Measurements from ENCODE around the gene TOR1AIP2.

The TOR1AIP2 gene

DNA sequence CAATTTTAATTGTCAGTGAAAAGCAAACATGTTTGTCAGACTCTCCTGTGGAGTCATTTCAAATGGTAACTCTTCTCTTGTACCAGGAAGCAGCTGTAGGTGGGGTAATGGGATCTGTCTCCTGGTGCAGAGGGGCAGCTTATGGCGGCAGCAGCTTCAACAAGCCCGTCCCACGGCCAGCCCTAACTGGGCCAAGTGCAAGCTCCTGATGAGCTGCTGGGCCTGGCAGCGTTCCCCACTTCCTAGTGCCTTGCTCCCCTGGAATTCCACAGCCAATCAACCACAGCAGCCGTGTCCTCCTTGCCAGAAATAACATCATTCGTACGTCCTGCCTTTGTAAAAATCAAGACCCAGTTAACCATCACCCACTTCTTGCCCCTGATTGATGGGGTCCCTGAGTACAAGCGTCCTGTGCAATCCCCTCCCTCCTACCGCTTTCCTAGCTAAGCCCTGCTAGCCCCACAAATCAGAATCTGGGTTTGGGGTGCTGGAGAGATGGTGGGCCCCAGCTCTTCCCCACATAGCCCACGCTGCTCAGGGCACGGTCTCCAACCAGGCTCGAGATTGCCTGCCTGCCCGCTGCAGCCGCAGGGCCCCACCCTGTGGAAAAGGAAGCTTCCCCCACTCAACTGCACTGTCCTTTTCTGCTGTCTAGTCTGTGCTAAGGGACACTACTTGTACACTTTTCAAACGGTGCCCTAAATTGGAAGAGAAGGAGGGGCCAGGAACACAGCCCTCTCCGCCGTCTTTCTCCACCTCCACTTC, 61.2 kb downstream of the TOR1AIP2 start:
- DNase-seq (ENCODE audit: low read depth) = peak; percentile 21
- no peak overlapping the region for H3K4me3 ChIP-seq (ENCODE audit: control insufficient read depth, low read depth, low read length)

DNA sequence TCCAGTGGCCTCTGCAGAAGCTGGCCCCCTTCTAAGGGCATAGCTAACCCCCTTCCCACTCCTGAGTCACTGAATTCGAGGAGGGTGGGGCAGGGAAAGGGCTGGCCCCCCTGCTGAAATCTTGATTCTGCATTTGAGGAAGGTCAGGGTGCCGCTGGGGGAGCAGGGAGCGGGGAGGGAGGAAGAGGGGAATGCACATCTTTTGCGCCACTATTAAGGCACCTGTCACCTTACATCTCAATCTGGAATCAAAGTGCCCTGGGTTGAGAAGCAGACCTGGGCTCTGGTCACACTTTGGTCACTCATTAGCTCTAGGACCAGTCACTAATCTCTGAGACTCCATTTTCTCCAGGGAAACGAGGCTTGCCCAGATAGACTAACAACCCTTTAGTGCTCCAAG, 62.0 kb downstream of the TOR1AIP2 start:
- DNase-seq (ENCODE audit: low read depth) = no peak
- H3K4me3 ChIP-seq (ENCODE audit: control insufficient read depth, low read depth, low read length) = peak overlapping the region; percentile 52
- TF ChIP-seq, protein P1, sequence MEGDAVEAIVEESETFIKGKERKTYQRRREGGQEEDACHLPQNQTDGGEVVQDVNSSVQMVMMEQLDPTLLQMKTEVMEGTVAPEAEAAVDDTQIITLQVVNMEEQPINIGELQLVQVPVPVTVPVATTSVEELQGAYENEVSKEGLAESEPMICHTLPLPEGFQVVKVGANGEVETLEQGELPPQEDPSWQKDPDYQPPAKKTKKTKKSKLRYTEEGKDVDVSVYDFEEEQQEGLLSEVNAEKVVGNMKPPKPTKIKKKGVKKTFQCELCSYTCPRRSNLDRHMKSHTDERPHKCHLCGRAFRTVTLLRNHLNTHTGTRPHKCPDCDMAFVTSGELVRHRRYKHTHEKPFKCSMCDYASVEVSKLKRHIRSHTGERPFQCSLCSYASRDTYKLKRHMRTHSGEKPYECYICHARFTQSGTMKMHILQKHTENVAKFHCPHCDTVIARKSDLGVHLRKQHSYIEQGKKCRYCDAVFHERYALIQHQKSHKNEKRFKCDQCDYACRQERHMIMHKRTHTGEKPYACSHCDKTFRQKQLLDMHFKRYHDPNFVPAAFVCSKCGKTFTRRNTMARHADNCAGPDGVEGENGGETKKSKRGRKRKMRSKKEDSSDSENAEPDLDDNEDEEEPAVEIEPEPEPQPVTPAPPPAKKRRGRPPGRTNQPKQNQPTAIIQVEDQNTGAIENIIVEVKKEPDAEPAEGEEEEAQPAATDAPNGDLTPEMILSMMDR (conservative IDR thresholded peaks at IDR 0.05; ENCODE audit: control insufficient read depth, insufficient read depth, low read depth, low read length) = no peak

More for the DNA sequence above, 61.2 kb downstream of the TOR1AIP2 start:
- TF ChIP-seq, protein P1 (conservative IDR thresholded peaks at IDR 0.05; ENCODE audit: control insufficient read depth, insufficient read depth, low read depth, low read length) = no peak

DNA sequence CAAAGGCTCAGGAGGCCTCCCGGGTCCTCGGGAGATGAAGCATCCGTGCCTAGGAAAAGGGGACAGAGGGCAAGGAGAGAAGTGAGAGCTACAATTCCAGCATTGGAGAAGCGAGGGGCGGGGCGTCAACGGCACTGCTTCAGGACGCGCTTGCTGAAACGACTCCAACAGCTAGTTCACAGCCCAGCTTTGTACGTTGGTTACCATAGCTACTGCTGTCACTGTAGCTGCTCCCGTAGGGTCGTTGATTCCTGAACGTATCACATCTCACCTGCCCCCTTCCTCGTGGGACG, 63.1 kb downstream of the TOR1AIP2 start:
- DNase-seq (ENCODE audit: low read depth) = no peak

DNA sequence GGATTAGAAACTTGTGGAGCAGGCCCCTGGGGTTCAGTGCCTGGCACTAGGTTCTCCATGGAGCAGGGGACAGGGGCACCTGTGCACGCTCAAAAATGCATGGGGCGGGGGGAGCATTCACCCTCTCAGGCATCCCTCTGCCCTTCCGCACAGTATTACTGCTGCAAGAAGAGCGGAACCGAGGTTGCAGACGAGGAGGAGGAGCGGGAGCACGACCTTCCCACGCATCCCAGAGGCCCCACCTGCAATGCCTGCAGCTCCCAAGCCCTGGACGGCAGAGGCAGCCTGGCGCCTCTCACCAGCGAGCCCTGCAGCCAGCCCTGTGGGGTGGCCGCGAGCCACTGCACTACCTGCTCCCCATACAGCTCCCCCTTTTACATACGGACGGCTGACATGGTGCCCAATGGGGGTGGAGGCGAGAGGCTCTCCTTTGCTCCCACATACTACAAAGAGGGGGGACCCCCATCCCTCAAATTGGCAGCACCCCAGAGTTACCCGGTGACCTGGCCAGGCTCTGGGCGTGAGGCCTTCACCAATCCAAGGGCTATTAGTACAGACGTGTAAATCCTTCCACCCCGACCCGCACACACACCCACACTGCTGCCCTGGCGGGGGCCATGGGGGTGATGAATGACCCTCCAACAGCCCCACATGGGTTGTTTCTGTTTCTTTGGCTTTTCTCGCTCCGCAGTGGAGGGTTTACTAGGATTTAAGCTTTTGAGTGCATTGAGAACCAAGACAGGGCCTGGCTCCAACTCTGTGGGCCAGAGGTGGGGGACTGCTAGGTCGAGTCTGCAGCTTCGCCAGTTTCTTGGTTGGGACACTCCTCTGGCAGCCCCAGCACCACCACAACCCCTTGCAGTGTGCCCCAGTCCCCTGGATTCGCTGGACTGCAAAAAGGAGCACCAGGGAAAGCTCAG, 63.7 kb downstream of the TOR1AIP2 start:
- TF ChIP-seq, protein P1 (conservative IDR thresholded peaks at IDR 0.05; ENCODE audit: control insufficient read depth, insufficient read depth, low read depth, low read length) = no peak
- DNase-seq (ENCODE audit: low read depth) = no peak
- H3K4me3 ChIP-seq (ENCODE audit: control insufficient read depth, low read depth, low read length) = no peak overlapping the region

More for the DNA sequence above, 63.1 kb downstream of the TOR1AIP2 start:
- TF ChIP-seq, protein P1 (conservative IDR thresholded peaks at IDR 0.05; ENCODE audit: control insufficient read depth, insufficient read depth, low read depth, low read length) = no peak
- H3K4me3 ChIP-seq (ENCODE audit: control insufficient read depth, low read depth, low read length) = peak overlapping the region; percentile 52

DNA sequence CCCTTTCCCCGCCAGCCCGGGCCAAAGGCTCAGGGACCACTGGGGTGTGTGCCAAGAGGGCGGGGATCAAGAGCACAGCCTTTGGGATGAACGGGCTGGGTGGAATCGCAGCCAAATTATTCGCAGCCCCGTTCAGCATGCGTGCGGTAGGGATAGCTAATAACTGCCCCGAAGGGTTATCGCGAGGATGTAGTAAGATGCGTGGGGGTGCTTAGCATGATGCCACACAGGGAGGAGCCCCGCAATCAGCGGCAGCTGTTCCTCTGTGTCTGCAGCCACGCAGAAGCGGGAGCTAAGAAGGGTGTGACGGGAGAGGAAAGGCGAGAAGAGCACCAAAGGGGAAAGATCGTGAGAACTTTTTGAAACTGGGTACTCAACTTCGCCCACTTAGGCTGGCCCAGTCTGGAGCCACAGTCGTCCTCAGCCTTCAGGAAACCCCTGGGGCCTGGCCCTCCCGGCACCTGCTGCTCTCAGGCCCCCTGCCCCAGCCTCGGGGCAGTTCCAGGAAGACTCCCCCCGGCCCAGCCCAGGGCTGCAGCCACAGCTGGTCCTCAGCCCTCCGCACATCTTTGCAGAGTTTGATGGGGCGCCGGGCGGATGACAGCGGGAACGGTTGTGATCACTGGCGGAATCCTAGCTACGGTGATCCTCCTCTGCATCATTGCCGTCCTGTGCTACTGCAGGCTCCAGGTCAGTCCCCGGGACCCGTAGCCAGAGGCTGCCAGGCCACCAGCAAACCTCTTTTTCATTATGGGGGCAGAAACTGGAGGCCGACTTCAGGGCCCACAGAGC, 64.9 kb downstream of the TOR1AIP2 start:
- TF ChIP-seq, protein P1 (conservative IDR thresholded peaks at IDR 0.05; ENCODE audit: control insufficient read depth, insufficient read depth, low read depth, low read length) = no peak
- no peak overlapping the region for H3K4me3 ChIP-seq (ENCODE audit: control insufficient read depth, low read depth, low read length)
- no peak for DNase-seq (ENCODE audit: low read depth)

DNA sequence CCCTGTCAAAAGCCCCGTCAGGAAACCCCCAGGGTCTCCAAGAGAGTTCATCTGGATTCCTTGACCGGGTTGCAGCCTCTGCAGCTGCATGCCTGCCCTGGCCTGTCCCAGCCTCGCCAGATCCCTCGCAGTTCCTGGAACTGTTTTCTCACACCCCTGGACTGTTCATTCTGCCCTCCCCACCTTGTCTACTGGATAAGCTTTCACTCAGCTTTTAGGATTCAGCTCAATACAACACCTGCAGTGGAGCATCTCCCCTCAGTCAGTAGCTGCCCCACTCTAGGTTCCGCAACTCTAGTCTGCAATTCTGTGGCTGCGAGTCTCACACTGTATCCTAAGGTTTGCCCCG, 67.3 kb downstream of the TOR1AIP2 start:
- TF ChIP-seq, protein P1 (conservative IDR thresholded peaks at IDR 0.05; ENCODE audit: control insufficient read depth, insufficient read depth, low read depth, low read length) = no peak
- no peak for DNase-seq (ENCODE audit: low read depth)
- no peak overlapping the region for H3K4me3 ChIP-seq (ENCODE audit: control insufficient read depth, low read depth, low read length)

Data from fibroblast of mammary gland (primary cell).